Measurements from ENCODE around the gene ZCCHC24.

Gene ZCCHC24

DNA sequence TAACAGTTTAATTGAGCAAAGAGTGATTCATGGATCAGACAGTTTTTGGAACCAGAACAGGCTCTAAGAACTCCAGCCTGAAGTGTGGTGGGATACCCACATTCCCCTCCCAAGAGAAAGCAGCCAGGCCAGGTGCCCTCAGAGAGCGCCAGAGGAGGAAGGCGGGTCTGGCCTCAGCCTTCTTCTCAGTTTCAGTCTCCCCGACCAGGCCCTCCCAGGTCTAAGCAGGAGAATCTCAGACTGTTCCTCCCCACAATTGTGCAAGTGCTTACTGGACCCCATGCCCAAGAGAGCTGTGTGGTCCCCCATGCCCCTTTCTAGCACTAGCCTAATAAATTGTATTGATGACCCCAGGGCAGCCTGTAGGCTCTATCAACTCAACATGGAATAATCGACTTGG, 72.6 kb downstream of the ZCCHC24 start:
- TF ChIP-seq, protein P1, sequence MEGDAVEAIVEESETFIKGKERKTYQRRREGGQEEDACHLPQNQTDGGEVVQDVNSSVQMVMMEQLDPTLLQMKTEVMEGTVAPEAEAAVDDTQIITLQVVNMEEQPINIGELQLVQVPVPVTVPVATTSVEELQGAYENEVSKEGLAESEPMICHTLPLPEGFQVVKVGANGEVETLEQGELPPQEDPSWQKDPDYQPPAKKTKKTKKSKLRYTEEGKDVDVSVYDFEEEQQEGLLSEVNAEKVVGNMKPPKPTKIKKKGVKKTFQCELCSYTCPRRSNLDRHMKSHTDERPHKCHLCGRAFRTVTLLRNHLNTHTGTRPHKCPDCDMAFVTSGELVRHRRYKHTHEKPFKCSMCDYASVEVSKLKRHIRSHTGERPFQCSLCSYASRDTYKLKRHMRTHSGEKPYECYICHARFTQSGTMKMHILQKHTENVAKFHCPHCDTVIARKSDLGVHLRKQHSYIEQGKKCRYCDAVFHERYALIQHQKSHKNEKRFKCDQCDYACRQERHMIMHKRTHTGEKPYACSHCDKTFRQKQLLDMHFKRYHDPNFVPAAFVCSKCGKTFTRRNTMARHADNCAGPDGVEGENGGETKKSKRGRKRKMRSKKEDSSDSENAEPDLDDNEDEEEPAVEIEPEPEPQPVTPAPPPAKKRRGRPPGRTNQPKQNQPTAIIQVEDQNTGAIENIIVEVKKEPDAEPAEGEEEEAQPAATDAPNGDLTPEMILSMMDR (IDR thresholded peaks at IDR 0.05; ENCODE audit: unreplicated experiment in 3 of 3), result no peak
- Mint-ChIP-seq H3K36me3 (ENCODE audit: low read depth) (no peaks in the 10 kb centered on the region), H3K4me1 (peaks cover 4% of the 10 kb centered on the region), H3K9me3 (peaks cover 17% of the 10 kb centered on the region), H3K27me3 (ENCODE audit: low read depth) (no peaks in the 10 kb centered on the region), H3K4me3 (no peak overlapping the region), H3K27ac (peak overlapping the region in 1 of 3 experiments; percentile 26)

DNA sequence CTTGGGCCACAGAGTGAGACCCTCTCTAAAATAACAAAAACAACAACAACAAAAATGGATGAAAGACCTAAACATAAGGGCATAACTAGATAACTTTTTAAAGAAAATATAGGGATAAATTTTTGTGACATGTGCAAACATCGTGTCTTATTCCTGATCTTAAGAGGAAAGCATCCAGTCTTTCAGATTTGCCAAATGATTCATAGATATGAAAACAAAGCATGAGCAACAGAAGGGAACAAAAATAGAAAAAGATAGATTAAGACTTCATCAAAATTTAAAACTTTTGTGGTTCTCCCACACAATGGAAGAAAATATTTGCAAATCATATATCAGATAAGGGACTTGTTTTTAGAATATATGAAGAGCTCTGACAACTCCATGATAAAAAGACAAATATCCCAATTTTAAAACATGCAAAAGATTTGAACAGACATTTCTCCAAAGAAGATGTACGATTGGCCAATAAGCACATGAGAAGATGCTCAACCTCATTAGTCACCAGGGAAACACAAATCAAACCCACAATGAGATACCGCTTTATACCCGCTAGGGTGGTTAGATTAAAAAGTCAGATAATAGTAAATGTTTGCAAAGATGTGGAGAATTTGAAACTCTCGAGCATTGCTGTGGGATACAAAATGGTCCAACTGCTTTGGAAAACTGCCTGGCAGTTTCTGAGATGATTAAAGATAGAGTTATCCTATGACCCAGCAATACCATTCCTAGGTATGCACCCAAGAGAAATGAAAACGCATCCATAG, 77.8 kb downstream of the ZCCHC24 start:
- Mint-ChIP-seq H3K27me3 (ENCODE audit: low read depth) (no peaks in the 10 kb centered on the region), H3K4me3 (no peak overlapping the region), H3K36me3 (ENCODE audit: low read depth) (no peaks in the 10 kb centered on the region), H3K27ac (no peak overlapping the region), H3K9me3 (peaks cover 19% of the 10 kb centered on the region), H3K4me1 (no peaks in the 10 kb centered on the region)
- TF ChIP-seq, protein P1 (IDR thresholded peaks at IDR 0.05; ENCODE audit: unreplicated experiment in 3 of 3), result no peak

DNA sequence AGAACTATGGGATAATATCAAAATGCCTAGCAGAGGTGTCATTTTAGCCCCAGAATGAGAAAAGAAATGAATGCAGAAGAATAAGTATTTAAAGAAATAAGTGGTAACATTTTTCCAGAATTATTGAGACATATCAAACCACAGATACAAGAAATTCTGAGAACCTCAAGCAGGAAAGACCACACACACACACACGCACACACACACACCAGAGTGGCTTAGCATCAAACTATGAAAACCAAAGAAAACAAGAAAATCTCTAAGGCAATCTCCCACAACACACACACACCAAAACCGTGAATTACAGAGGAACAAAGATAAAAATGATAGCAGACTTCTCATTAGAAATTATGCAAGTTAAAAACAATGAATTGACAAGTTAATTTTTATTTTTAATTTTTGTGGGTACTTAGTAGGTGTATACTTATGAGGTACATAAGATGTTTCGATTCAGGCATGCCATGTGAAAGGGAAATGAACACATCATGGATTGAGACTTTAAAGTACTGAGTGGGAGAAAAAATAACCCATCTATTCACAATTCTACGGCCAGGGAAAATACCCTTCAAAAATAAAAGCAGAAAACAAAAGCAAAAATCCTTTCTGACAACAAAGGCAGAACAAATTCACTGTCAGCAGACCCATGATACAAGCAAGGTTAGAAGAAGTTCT, 83.6 kb downstream of the ZCCHC24 start:
- no peaks in the 10 kb centered on the region for H3K4me1 Mint-ChIP-seq
- H3K27ac Mint-ChIP-seq, result no peak overlapping the region
- peaks cover 7% of the 10 kb centered on the region for H3K36me3 Mint-ChIP-seq (ENCODE audit: low read depth)
- no peak overlapping the region for H3K4me3 Mint-ChIP-seq
- no peaks in the 10 kb centered on the region for H3K9me3 Mint-ChIP-seq
- TF ChIP-seq, protein P1 (IDR thresholded peaks at IDR 0.05; ENCODE audit: unreplicated experiment in 3 of 3), result no peak
- H3K27me3 Mint-ChIP-seq (ENCODE audit: low read depth), result peaks cover 4% of the 10 kb centered on the region

DNA sequence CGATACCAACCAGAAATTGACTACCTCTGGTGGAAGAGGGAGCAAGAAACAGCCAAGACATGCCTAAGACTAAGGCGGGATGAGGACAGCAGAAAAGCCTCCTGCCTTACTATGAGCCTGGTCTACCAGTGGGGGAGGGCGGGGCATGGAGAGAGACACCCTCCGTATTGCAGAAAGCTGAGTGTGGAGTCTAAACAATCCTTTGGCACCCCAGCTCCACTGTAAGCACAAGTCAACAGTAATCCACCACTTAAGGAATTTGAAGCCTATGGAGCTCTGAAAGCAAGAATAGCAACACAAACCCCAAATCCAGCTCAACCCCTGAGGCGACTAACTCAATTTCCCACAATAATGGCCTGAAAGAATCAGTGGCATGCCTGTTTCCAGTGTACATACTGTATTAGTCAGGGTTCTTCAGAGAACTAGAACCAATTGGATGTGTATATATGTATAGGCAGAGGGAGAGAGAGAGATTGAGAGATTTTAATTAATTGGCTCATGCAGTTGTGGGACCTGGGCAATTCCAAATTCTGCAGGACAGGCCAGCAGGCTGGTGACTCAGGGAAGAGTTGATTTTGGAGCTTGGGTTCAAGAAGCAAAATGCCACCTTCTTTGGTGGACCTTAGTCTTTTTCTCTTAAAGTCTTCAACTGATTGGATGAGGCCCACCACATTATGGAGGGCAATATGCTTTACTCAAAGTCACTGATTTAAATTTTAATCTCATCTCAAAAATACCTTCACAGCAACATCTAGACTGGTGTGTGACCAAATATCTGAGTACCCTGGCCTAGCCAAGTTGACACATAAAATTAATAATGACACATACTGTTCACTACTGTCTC, 84.7 kb downstream of the ZCCHC24 start:
- Mint-ChIP-seq H3K4me1 (no peaks in the 10 kb centered on the region), H3K36me3 (ENCODE audit: low read depth) (peaks cover 16% of the 10 kb centered on the region), H3K27me3 (ENCODE audit: low read depth) (peaks cover 4% of the 10 kb centered on the region), H3K4me3 (no peak overlapping the region), H3K27ac (no peak overlapping the region), H3K9me3 (no peaks in the 10 kb centered on the region)
- TF ChIP-seq, protein P1 (IDR thresholded peaks at IDR 0.05; ENCODE audit: unreplicated experiment in 3 of 3), result no peak

DNA sequence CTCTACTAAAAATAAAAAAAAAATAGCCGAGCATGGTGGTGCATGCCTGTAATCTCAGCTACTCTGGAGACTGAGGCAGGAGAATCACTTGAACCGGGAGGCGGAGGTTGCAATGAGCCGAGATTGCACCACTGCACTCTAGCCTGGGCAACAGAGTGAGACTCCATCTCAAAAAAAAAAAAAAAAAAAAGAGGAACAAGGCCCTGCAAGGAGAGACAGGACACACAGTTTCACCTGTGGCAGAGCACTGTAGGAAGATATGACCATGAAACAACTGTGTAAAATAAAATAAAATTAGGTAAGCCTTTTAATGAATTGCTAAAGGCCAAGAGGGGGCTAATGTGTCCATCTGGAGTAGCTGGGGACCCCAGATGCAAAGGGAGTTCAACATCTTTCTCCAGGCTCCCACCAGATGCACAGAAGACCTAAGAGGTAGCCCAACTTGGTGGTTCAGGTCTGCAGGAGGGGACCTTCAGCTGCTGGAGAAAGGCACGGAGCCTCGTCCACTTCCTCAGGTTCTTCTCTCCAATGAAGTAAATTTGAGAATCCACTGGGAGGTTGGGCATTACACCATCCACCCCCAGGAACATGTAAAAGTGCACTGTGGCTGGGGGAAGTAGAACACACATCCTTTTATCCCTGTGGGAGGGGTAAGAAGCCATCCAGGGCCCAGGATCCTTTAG, 85.5 kb downstream of the ZCCHC24 start:
- Mint-ChIP-seq H3K4me1 (no peaks in the 10 kb centered on the region), H3K9me3 (peaks cover 4% of the 10 kb centered on the region), H3K27me3 (ENCODE audit: low read depth) (peaks cover 4% of the 10 kb centered on the region), H3K36me3 (ENCODE audit: low read depth) (peaks cover 23% of the 10 kb centered on the region), H3K27ac (no peak overlapping the region), H3K4me3 (no peak overlapping the region)
- TF ChIP-seq, protein P1 (IDR thresholded peaks at IDR 0.05; ENCODE audit: unreplicated experiment in 3 of 3), result no peak
